Muscle layer of colon (tissue), 2 donors: ENCODE data around the gene GARNL3.

Experiments
- H3K27ac ChIP-seq: one replicate; pipeline ENCODE4 v1.7.0; 2013; ENCODE audit warnings: low read depth, mild to moderate bottlenecking, low read length, moderate library complexity
- H3K27me3 ChIP-seq, 2 donors: one replicate each; pipeline ENCODE4 v1.7.0; 2013; ENCODE audit warnings: low read length in 2 of 2, mild to moderate bottlenecking in 2 of 2; ENCODE audit not compliant: insufficient read depth in 2 of 2, control insufficient read depth in 1 of 2
- H3K36me3 ChIP-seq: one replicate; pipeline ENCODE4 v1.7.0; 2013; ENCODE audit warnings: mild to moderate bottlenecking, low read length; ENCODE audit not compliant: insufficient read depth
- H3K4me1 ChIP-seq: one replicate; pipeline ENCODE4 v1.7.0; 2013; ENCODE audit warnings: mild to moderate bottlenecking, low read length; ENCODE audit not compliant: insufficient read depth
- H3K4me3 ChIP-seq, 2 donors: one replicate each; pipeline ENCODE4 v1.7.0; 2013; ENCODE audit warnings: low read length in 2 of 2, low read depth in 1 of 2, mild to moderate bottlenecking in 1 of 2, moderate library complexity in 1 of 2
- H3K9ac ChIP-seq: one replicate; pipeline ENCODE4 v1.7.0; 2013; ENCODE audit warnings: low read length
- H3K9me3 ChIP-seq: one replicate; pipeline ENCODE4 v1.7.0; 2013; ENCODE audit warnings: mild to moderate bottlenecking, low read length
- donor health status: abdominal sarcoma.
- donor health status: Adenocarcinoma of cecum.

The GARNL3 gene

GRCh38 chr9:127262602-127263001 is 2.0 kb upstream of the GARNL3 start:
- Histone ChIP-seq H3K9ac (no peak overlapping the region), H3K4me3 (no peak overlapping the region), H3K4me1 (peaks cover 6% of the 10 kb centered on the region), H3K9me3 (no peaks in the 10 kb centered on the region), H3K27me3 (no peaks in the 10 kb centered on the region), H3K27ac (no peak overlapping the region), H3K36me3 (no peaks in the 10 kb centered on the region)

GRCh38 chr9:127263237-127263636 is 1.3 kb upstream of the GARNL3 start:
- Histone ChIP-seq H3K9me3 (no peaks in the 10 kb centered on the region), H3K4me1 (peaks cover 6% of the 10 kb centered on the region), H3K27me3 (no peaks in the 10 kb centered on the region), H3K27ac (no peak overlapping the region), H3K4me3 (no peak overlapping the region), H3K36me3 (no peaks in the 10 kb centered on the region), H3K9ac (no peak overlapping the region)

- no peak overlapping the region for H3K4me3 ChIP-seq
- no peak overlapping the region for H3K9ac ChIP-seq
- H3K4me1 ChIP-seq: peaks cover 6% of the 10 kb centered on the region
- no peaks in the 10 kb centered on the region for H3K36me3 ChIP-seq
- H3K27me3 ChIP-seq: no peaks in the 10 kb centered on the region
- no peaks in the 10 kb centered on the region for H3K9me3 ChIP-seq
- H3K27ac ChIP-seq: no peak overlapping the region
Measured at GRCh38 chr9:127263664-127264063, 910 bp upstream of the GARNL3 start.

DNA sequence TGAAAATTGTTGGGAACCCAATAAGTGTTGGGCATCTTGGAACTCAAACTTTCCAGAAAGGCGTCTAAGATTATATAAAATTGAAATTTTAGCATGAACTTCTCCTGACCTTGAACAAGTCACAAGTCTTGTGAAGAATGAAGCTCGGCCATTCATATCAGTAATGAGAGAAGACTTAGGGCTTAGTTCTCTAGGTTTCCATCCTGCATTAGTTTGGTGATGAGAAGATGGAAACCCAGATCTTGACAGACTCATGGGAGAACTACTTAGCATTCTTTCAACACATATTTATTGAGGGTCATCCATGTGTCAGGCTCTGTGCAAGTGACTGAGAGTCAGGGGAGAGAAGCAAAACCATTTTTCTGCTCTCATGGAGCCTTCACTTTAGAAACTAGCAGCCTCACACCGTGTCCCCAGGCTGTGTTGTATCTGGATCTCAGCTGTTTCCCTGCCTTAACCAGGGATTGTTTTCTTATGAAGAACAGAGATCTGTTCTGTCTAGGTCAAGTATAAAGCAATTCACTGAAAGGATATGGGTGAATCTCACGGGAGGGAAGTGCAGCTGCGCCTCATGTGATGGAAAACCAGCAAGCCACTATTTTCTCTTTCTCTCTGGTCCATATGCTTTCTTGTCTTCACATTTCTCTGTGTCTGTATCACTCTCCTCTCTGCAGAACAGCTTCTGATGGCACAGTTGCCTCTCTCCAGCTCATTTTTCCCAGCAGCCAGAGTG is 3.4 kb downstream of the GARNL3 start:
- Histone ChIP-seq H3K9me3 (no peaks in the 10 kb centered on the region), H3K27me3 (no peaks in the 10 kb centered on the region), H3K9ac (no peak overlapping the region), H3K4me3 (no peak overlapping the region), H3K36me3 (no peaks in the 10 kb centered on the region), H3K27ac (no peak overlapping the region), H3K4me1 (peaks cover 6% of the 10 kb centered on the region)

DNA sequence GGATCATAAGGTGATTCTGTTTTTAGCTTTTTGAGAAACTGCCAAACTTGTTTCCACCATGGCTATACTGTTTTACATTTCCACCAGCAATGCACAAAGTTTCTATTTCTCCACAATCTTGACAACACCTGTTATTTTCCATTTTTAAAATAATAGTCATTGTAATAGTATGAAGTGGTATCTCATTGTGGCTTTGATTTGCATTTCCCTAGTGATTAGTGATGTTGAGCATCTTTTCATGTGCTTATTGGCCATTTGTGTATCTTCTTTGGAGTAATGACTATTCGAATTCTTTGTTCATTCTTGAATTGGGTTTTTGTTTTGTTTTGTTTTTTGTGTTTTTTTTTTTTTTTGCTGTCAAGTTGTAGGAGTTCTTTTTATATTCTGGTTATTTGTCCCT is 4.9 kb downstream of the GARNL3 start:
- no peaks in the 10 kb centered on the region for H3K4me1 ChIP-seq
- H3K9ac ChIP-seq: no peak overlapping the region
- H3K27ac ChIP-seq: no peak overlapping the region
- H3K4me3 ChIP-seq: no peak overlapping the region
- H3K27me3 ChIP-seq: no peaks in the 10 kb centered on the region
- H3K9me3 ChIP-seq: no peaks in the 10 kb centered on the region
- no peaks in the 10 kb centered on the region for H3K36me3 ChIP-seq

DNA sequence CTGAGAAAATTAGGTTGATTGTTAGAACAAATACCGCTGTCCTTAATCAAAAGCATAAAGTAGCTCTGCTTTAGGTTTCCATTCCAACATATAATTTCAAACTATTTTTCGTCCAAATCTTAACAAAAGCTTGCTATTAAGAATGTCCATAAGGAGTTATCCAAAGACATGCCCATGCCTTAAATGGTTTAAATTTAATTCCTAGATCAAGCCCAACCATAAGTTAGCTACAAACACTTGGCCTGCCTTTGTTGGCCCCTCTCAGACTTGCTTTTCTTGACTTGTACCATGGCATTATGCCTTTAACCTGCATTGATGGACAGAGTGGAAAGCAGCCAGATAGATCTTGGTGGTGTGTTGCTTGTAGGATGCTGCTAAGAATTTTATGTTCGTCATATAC is 8.8 kb downstream of the GARNL3 start:
- Histone ChIP-seq H3K27ac (no peak overlapping the region), H3K4me1 (no peaks in the 10 kb centered on the region), H3K27me3 (no peaks in the 10 kb centered on the region), H3K36me3 (no peaks in the 10 kb centered on the region), H3K9ac (no peak overlapping the region), H3K9me3 (no peaks in the 10 kb centered on the region), H3K4me3 (no peak overlapping the region)

DNA sequence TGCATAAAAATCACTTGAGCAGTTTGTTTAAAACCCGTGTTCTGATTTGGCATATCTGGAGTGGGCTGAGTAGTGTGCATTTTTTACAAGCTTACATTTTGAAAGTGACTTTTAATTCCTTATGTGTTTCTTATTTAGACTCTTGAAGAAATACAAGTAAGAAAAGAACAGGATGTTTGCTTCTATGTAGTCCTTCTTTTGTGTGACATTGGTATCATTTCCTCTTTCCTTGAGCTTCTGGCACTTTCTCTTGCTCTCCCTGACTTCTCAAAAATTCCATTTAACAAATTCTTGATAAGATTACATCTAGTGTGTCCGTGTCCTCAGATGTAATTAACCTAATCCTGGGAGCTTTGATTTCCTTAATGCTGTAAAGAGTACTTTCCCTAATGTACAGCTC is 12.5 kb downstream of the GARNL3 start:
- Histone ChIP-seq H3K9ac (no peak overlapping the region), H3K9me3 (no peaks in the 10 kb centered on the region), H3K27me3 (no peaks in the 10 kb centered on the region), H3K36me3 (no peaks in the 10 kb centered on the region), H3K4me1 (no peaks in the 10 kb centered on the region), H3K27ac (no peak overlapping the region), H3K4me3 (no peak overlapping the region)

- no peak overlapping the region for H3K9ac ChIP-seq
- H3K27me3 ChIP-seq: no peaks in the 10 kb centered on the region
- H3K9me3 ChIP-seq: no peaks in the 10 kb centered on the region
- H3K4me1 ChIP-seq: no peaks in the 10 kb centered on the region
- H3K4me3 ChIP-seq: no peak overlapping the region
- H3K36me3 ChIP-seq: no peaks in the 10 kb centered on the region
- H3K27ac ChIP-seq: no peak overlapping the region
Measured at GRCh38 chr9:127277770-127278169, 13.2 kb downstream of the GARNL3 start.

- Histone ChIP-seq H3K27ac (no peak overlapping the region), H3K4me1 (no peaks in the 10 kb centered on the region), H3K4me3 (no peak overlapping the region), H3K36me3 (no peaks in the 10 kb centered on the region), H3K27me3 (no peaks in the 10 kb centered on the region), H3K9me3 (no peaks in the 10 kb centered on the region), H3K9ac (no peak overlapping the region)
Measured at GRCh38 chr9:127278372-127278771, 13.8 kb downstream of the GARNL3 start.

- H3K9ac ChIP-seq: no peak overlapping the region
- H3K27me3 ChIP-seq: no peaks in the 10 kb centered on the region
- H3K9me3 ChIP-seq: no peaks in the 10 kb centered on the region
- no peaks in the 10 kb centered on the region for H3K4me1 ChIP-seq
- H3K4me3 ChIP-seq: no peak overlapping the region
- H3K27ac ChIP-seq: no peak overlapping the region
- no peaks in the 10 kb centered on the region for H3K36me3 ChIP-seq
Measured at GRCh38 chr9:127279717-127280285, 15.2 kb downstream of the GARNL3 start.

DNA sequence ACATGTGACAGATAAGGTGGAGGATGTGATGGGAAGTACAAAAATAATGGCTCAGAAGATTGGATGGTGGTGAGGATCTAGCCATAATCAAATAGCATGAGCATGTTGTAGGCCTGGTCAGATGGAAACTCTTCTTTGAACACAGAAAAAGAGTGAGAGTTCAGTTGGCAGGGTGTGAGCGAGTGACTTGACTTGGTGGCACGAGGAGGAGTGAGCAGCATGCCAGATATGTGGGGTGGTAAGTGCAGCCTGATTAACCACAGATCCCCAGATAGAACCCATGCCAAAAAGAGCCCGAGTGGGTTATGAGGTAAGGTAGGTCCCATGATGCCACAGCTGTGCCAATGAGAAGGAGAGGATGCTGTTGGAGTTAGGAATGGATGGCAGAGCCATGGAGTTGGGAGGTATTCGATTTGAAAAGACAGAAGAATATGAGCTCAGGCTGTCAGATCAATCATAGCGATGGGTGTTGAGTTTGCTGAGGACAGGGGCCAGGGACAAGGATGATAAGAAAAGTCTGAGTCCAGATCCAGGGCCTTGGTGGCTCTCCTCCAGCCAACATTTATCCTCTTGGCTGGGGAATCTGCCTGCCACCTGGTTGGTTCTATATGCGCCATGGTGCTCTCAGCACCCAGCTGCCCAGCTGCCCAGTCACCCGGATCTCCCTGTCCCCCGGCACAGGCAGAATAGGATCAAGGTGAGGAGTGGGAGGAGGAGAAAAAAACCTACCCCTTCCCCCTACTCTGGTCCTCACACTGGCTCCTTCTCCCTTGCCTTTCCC is 16.5 kb downstream of the GARNL3 start:
- Histone ChIP-seq H3K9ac (no peak overlapping the region), H3K9me3 (no peaks in the 10 kb centered on the region), H3K36me3 (no peaks in the 10 kb centered on the region), H3K4me3 (no peak overlapping the region), H3K27me3 (no peaks in the 10 kb centered on the region), H3K4me1 (no peaks in the 10 kb centered on the region), H3K27ac (no peak overlapping the region)
